DND-41 (cell line): ENCODE measurements around the gene UGT1A5.

ENCODE experiments used
- ATAC-seq: fragments of 200-7000 bp; cut with Tn5 transposase; 3 replicates; pipeline ENCODE4 v1.9.1; 2021; ENCODE audit warnings: low read depth; ENCODE audit not compliant: insufficient read depth
- DNase-seq: peaks from one replicate; pipeline ENCODE4 v3.0.0-alpha.2; 2020
- H2AFZ ChIP-seq: 2 replicates; pipeline ENCODE4 v1.6.0; 2012; ENCODE audit warnings: low read depth, low read length
- H3K27ac ChIP-seq: 2 replicates; pipeline ENCODE4 v1.5.1; 2012; ENCODE audit warnings: low read length, inconsistent platforms
- H3K27me3 ChIP-seq: fragments of 200-600 bp; sonication (generic); 2 replicates; pipeline ENCODE4 v1.6.0; 2012; ENCODE audit warnings: low read length, mild to moderate bottlenecking, inconsistent platforms; ENCODE audit not compliant: insufficient read depth, poor library complexity
- H3K36me3 ChIP-seq: 2 replicates; pipeline ENCODE4 v1.5.1; 2012; ENCODE audit warnings: low read length, inconsistent platforms; ENCODE audit not compliant: insufficient read depth
- H3K4me1 ChIP-seq: 2 replicates; pipeline ENCODE4 v1.5.1; 2012; ENCODE audit warnings: mild to moderate bottlenecking, low read length; ENCODE audit not compliant: insufficient read depth
- H3K4me2 ChIP-seq: 2 replicates; pipeline ENCODE4 v1.6.0; 2012; ENCODE audit warnings: mild to moderate bottlenecking, moderate library complexity, low read length, inconsistent platforms; ENCODE audit not compliant: insufficient read depth
- H3K4me3 ChIP-seq, 2 experiments: fragments of 200-600 bp in 1 of 2; shearing (Covaris generic) in 1 of 2; 2 replicates each; pipeline ENCODE4 v1.5.1; 2012 to 2016; ENCODE audit warnings: inconsistent platforms in 2 of 2, low read length in 2 of 2, mild to moderate bottlenecking in 2 of 2, low read depth in 1 of 2, moderate library complexity in 1 of 2
- H3K79me2 ChIP-seq: 2 replicates; pipeline ENCODE4 v1.6.0; 2012; ENCODE audit warnings: low read length, inconsistent platforms; ENCODE audit not compliant: insufficient read depth
- H3K9ac ChIP-seq: 2 replicates; pipeline ENCODE4 v1.6.0; 2012; ENCODE audit warnings: low read depth, mild to moderate bottlenecking, inconsistent platforms, low read length, moderate library complexity
- H3K9me3 ChIP-seq: 2 replicates; pipeline ENCODE4 v1.5.1; 2012; ENCODE audit warnings: low read length, moderate library complexity, mild to moderate bottlenecking, inconsistent platforms; ENCODE audit not compliant: insufficient read depth, severe bottlenecking
- H4K20me1 ChIP-seq: 2 replicates; pipeline ENCODE4 v1.6.0; 2012; ENCODE audit warnings: low read length; ENCODE audit not compliant: insufficient read depth
- EZH2 ChIP-seq: IDR thresholded peaks from 3 replicates; pipeline ENCODE4 v1.6.1; 2012; ENCODE audit warnings: borderline replicate concordance, low read depth, mild to moderate bottlenecking, moderate library complexity, low read length, inconsistent platforms; ENCODE audit not compliant: severe bottlenecking
- TF ChIP-seq, protein P1 (sequence below): IDR thresholded peaks from 2 replicates; pipeline ENCODE4 v1.5.1; 2012; ENCODE audit warnings: borderline replicate concordance, low read length, moderate library complexity, mild to moderate bottlenecking; ENCODE audit not compliant: poor library complexity, severe bottlenecking; ENCODE audit errors: extremely low read depth

The UGT1A5 gene

GRCh38 chr2:233754872-233755611 lies 42.3 kb downstream of the UGT1A5 start:
- Histone ChIP-seq H3K9ac (no peak overlapping the region), H3K9me3 (peaks cover 9% of the 10 kb centered on the region), H2AFZ (no peak overlapping the region), H3K27me3 (no peaks in the 10 kb centered on the region), H3K79me2 (no peaks in the 10 kb centered on the region), H3K4me1 (no peaks in the 10 kb centered on the region), H3K36me3 (no peaks in the 10 kb centered on the region), H3K4me2 (no peak overlapping the region), H3K27ac (no peak overlapping the region), H3K4me3 (no peak overlapping the region), H4K20me1 (no peaks in the 10 kb centered on the region)
- TF ChIP-seq EZH2 = no peak
- TF ChIP-seq, protein P1, sequence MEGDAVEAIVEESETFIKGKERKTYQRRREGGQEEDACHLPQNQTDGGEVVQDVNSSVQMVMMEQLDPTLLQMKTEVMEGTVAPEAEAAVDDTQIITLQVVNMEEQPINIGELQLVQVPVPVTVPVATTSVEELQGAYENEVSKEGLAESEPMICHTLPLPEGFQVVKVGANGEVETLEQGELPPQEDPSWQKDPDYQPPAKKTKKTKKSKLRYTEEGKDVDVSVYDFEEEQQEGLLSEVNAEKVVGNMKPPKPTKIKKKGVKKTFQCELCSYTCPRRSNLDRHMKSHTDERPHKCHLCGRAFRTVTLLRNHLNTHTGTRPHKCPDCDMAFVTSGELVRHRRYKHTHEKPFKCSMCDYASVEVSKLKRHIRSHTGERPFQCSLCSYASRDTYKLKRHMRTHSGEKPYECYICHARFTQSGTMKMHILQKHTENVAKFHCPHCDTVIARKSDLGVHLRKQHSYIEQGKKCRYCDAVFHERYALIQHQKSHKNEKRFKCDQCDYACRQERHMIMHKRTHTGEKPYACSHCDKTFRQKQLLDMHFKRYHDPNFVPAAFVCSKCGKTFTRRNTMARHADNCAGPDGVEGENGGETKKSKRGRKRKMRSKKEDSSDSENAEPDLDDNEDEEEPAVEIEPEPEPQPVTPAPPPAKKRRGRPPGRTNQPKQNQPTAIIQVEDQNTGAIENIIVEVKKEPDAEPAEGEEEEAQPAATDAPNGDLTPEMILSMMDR = no peak
- no peak for DNase-seq
- ATAC-seq = no peak

GRCh38 chr2:233756429-233757081 lies 43.8 kb downstream of the UGT1A5 start:
- TF ChIP-seq EZH2 = no peak
- TF ChIP-seq, protein P1 = no peak
- Histone ChIP-seq H3K9me3 (peaks cover under 1% of the 10 kb centered on the region), H3K9ac (no peak overlapping the region), H4K20me1 (no peaks in the 10 kb centered on the region), H3K4me1 (no peaks in the 10 kb centered on the region), H3K27me3 (peaks cover 3% of the 10 kb centered on the region), H3K4me2 (no peak overlapping the region), H3K36me3 (no peaks in the 10 kb centered on the region), H2AFZ (no peak overlapping the region), H3K79me2 (no peaks in the 10 kb centered on the region), H3K4me3 (no peak overlapping the region), H3K27ac (no peak overlapping the region)
- no peak for DNase-seq
- ATAC-seq = no peak

- TF ChIP-seq EZH2 = no peak
- Histone ChIP-seq H3K27me3 (peaks cover 3% of the 10 kb centered on the region), H3K27ac (no peak overlapping the region), H3K9me3 (no peaks in the 10 kb centered on the region), H4K20me1 (no peaks in the 10 kb centered on the region), H3K4me2 (no peak overlapping the region), H3K79me2 (no peaks in the 10 kb centered on the region), H3K4me3 (no peak overlapping the region), H2AFZ (no peak overlapping the region), H3K36me3 (no peaks in the 10 kb centered on the region), H3K4me1 (no peaks in the 10 kb centered on the region), H3K9ac (no peak overlapping the region)
- DNase-seq (no peak), ATAC-seq (no peak)
Observed at GRCh38 chr2:233758141-233758540, 45.4 kb downstream of the UGT1A5 start.

DNA sequence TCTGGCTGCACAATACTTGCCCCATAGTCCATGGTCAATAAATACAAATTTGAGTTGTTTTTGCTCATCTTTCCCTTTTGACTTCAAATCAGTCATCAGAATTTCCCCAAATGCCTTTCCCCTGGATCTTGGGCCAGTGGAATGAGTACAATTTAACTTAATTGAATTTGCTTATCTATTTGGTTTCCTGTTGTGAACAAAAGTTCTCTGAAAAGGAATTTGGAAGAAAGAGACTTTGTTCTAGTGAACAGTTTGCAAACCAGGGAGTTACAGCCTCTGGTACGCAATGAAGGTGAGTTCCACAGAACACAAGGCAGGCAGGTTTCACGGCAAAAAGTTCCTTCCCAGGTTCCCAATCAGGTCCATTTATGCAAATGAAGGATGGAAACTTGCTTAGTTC lies 46.1 kb downstream of the UGT1A5 start:
- Histone ChIP-seq H3K4me1 (no peaks in the 10 kb centered on the region), H2AFZ (no peak overlapping the region), H3K9ac (no peak overlapping the region), H3K27me3 (peaks cover 6% of the 10 kb centered on the region), H3K36me3 (no peaks in the 10 kb centered on the region), H3K79me2 (no peaks in the 10 kb centered on the region), H3K27ac (no peak overlapping the region), H3K4me2 (no peak overlapping the region), H3K9me3 (no peaks in the 10 kb centered on the region), H3K4me3 (no peak overlapping the region), H4K20me1 (no peaks in the 10 kb centered on the region)
- TF ChIP-seq, protein P1 = no peak
- no peak for TF ChIP-seq EZH2
- ATAC-seq = no peak
- DNase-seq = no peak
